ENCODE measurements around the gene RNF128.

DNA sequence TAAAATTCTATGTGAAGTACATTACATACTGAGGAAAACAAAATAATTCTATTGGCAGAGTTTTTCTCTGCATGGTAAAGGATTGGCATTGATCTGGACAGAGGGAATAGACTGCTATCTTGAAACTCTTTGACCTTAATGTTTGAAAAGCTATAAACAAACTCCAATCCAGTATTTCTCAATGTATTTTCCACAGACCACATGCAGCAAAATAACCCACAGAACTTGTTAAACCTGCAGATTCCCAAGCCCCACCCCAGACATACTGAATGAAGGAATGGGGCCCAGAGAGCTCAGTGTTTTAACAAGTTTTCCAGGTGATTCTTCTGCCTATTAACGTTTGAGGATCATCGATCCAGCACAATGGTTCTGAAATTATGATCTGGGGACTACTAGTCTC is 15.7 kb downstream of the RNF128 start:
- TF ChIP-seq, protein P1, sequence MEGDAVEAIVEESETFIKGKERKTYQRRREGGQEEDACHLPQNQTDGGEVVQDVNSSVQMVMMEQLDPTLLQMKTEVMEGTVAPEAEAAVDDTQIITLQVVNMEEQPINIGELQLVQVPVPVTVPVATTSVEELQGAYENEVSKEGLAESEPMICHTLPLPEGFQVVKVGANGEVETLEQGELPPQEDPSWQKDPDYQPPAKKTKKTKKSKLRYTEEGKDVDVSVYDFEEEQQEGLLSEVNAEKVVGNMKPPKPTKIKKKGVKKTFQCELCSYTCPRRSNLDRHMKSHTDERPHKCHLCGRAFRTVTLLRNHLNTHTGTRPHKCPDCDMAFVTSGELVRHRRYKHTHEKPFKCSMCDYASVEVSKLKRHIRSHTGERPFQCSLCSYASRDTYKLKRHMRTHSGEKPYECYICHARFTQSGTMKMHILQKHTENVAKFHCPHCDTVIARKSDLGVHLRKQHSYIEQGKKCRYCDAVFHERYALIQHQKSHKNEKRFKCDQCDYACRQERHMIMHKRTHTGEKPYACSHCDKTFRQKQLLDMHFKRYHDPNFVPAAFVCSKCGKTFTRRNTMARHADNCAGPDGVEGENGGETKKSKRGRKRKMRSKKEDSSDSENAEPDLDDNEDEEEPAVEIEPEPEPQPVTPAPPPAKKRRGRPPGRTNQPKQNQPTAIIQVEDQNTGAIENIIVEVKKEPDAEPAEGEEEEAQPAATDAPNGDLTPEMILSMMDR (IDR thresholded peaks at IDR 0.05), result no peak
- no peak for TF ChIP-seq POLR2A (IDR thresholded peaks at IDR 0.05)
